Body of pancreas (tissue), 4 donors: ENCODE data around the gene SPATA2L. TPM values are rescaled to one million over a fixed set of nuclear protein-coding genes. Genes with fewer than 3 reads are reported as not detected.
A peak's percentile ranks its signal among the peaks of the same experiment; 100 is the strongest.

Source experiments
- ATAC-seq: fragments of 150-250 bp; one replicate; pipeline ENCODE4 v1.9.1; 2016
- DNase-seq, 4 donors: peaks; one replicate each; pipeline ENCODE4 v3.0.0-alpha.2; 2019
- H3K27ac ChIP-seq, 4 donors: fragments of 200-600 bp; sonication (generic); 1 replicate in 3 of 4; 2 replicates in 1 of 4; pipeline versions ENCODE4 v1.5.1 to v1.6.1; 2016 to 2019; ENCODE audit warnings: mild to moderate bottlenecking in 1 of 4, mixed read lengths in 1 of 4, moderate library complexity in 1 of 4
- H3K27me3 ChIP-seq, 2 donors: fragments of 200-600 bp; sonication (generic); one replicate each; pipeline ENCODE4 v1.6.0; 2016; ENCODE audit warnings: mild to moderate bottlenecking in 1 of 2
- H3K36me3 ChIP-seq, 2 donors: fragments of 200-600 bp; sonication (generic); replicated peaks in 1 of 2; 2 replicates each; pipeline ENCODE4 v1.5.1; 2016; ENCODE audit warnings: low read depth in 2 of 2; ENCODE audit not compliant: insufficient read depth in 1 of 2
- H3K4me1 ChIP-seq: fragments of 200-600 bp; sonication (generic); one replicate; pipeline ENCODE4 v1.6.0; 2016
- H3K4me3 ChIP-seq, 2 donors: fragments of 200-600 bp; sonication (generic); 1 replicate in 1 of 2; 2 replicates in 1 of 2; pipeline ENCODE4 v1.5.1; 2016 to 2019
- H3K9me3 ChIP-seq, 3 donors: fragments of 200-600 bp; sonication (generic); 1 replicate in 2 of 3; 2 replicates in 1 of 3; pipeline ENCODE4 v1.5.1; 2016
- CTCF ChIP-seq, 7 experiments: fragments of 450-650 bp in 4 of 7; fragments of 200-600 bp in 3 of 7; sonication (generic) in 3 of 7; IDR thresholded peaks; one replicate each; pipeline ENCODE4 v1.5.1; 2016 to 2019; ENCODE audit warnings: antibody characterized with exemption in 7 of 7
- POLR2A ChIP-seq, 3 donors: fragments of 450-650 bp; IDR thresholded peaks; one replicate each; pipeline ENCODE4 v1.6.1; 2016; ENCODE audit warnings: antibody characterized with exemption in 3 of 3, mild to moderate bottlenecking in 2 of 3
- WGBS, 2 donors: methylation state at CpG; one replicate each; pipeline ENCODE4 v1.1.5; 2017; 5-methylcytosine and 5-hydroxymethylcytosine counted together
- intact Hi-C: fragments of 100-400 bp; cut with DNase I; formaldehyde crosslinking; loops from one replicate; pipeline ENCODE4 v1.15.1; 2023
- total RNA-seq, 2 donors: library from RNA; depleted of rRNA; stranded (reverse); fragments of >200 nt; gene quantifications; one replicate each; pipeline ENCODE4 v1.1.0, GENCODE V29; 2016

Gene SPATA2L
- total RNA-seq = 10 to 100 TPM; 15.8 to 48.1 TPM

- Histone ChIP-seq H3K4me3 (peak within 1 kb of the TSS; percentile 38 to 53), H3K4me1 (peaks cover 35% of the 10 kb centered on the region), H3K27me3 (no peaks in the 10 kb centered on the region), H3K9me3 (no peaks in the 10 kb centered on the region), H3K36me3 (no peaks in the 10 kb centered on the region), H3K27ac (peak within 1 kb of the TSS; percentile 89 to 99 (median 96))
- intact Hi-C loops = no loop called here
- TF ChIP-seq POLR2A (IDR thresholded peaks at IDR 0.05) (peak; percentile 90 to 92 (median 90)), CTCF (IDR thresholded peaks at IDR 0.05) (peak in 4 of 7 experiments; percentile 13 to 34 (median 27))
- DNase-seq = peak; percentile 97 to 99 (median 98)
- WGBS, 2 donors = 0 to 1% methylated on average over 26 to 86 of the region's 97 CpGs
- ATAC-seq = peak; percentile 79
These were observed at the start of gene SPATA2L for GRCh38 chr16:89701425-89702406. Gene SPATA2L, minus strand, starts transcription at chr16:89701705. Its CDS starts 473 bp downstream, at chr16:89701232.

- no peak for ATAC-seq
- peak in 1 of 4 donors; percentile 42 for DNase-seq
- intact Hi-C loops = no loop called here
These were observed 48.1 kb upstream of the SPATA2L start for GRCh38 chr16:89749637-89750036.

GRCh38 chr16:89748921-89749320 lies 47.4 kb upstream of the SPATA2L start:
- Histone ChIP-seq H3K4me1 (no peaks in the 10 kb centered on the region), H3K27ac (no peak overlapping the region), H3K9me3 (no peaks in the 10 kb centered on the region), H3K4me3 (no peak overlapping the region), H3K36me3 (no peaks in the 10 kb centered on the region), H3K27me3 (no peaks in the 10 kb centered on the region)
- TF ChIP-seq POLR2A (IDR thresholded peaks at IDR 0.05) = no peak
- 87 to 95% methylated on average over 11 of the region's 11 CpGs for WGBS, 2 donors
- no peak for DNase-seq
- intact Hi-C loops = no loop called here
- no peak for ATAC-seq

More at GRCh38 chr16:89749637-89750036, 48.1 kb upstream of the SPATA2L start:
- Histone ChIP-seq H3K36me3 (no peaks in the 10 kb centered on the region), H3K4me1 (no peaks in the 10 kb centered on the region), H3K9me3 (no peaks in the 10 kb centered on the region), H3K27ac (no peak overlapping the region), H3K27me3 (no peaks in the 10 kb centered on the region), H3K4me3 (no peak overlapping the region)
- TF ChIP-seq CTCF (IDR thresholded peaks at IDR 0.05) = no peak
- no peak for TF ChIP-seq POLR2A (IDR thresholded peaks at IDR 0.05)
- 64 to 80% methylated on average over 9 to 10 of the region's 10 CpGs for WGBS, 2 donors

- no peak for TF ChIP-seq POLR2A (IDR thresholded peaks at IDR 0.05)
- no peak for TF ChIP-seq CTCF (IDR thresholded peaks at IDR 0.05)
- Histone ChIP-seq H3K27me3 (no peaks in the 10 kb centered on the region), H3K27ac (no peak overlapping the region), H3K4me1 (no peaks in the 10 kb centered on the region), H3K9me3 (no peaks in the 10 kb centered on the region), H3K36me3 (no peaks in the 10 kb centered on the region), H3K4me3 (no peak overlapping the region)
- intact Hi-C loops = no loop called here
- ATAC-seq (no peak), DNase-seq (no peak)
- WGBS, 2 donors = 94 to 97% methylated on average over 9 of the region's 9 CpGs
These were observed 46.6 kb upstream of the SPATA2L start for GRCh38 chr16:89748076-89748475.

GRCh38 chr16:89746043-89746442 lies 44.5 kb upstream of the SPATA2L start:
- 89 to 99% methylated on average over 10 to 15 of the region's 15 CpGs for WGBS, 2 donors
- ATAC-seq = no peak

More at GRCh38 chr16:89746043-89746442, 44.5 kb upstream of the SPATA2L start:
- no peak for DNase-seq
- H3K4me1 ChIP-seq = no peaks in the 10 kb centered on the region
- intact Hi-C loops = no loop called here
- TF ChIP-seq POLR2A (IDR thresholded peaks at IDR 0.05) (no peak), CTCF (IDR thresholded peaks at IDR 0.05) (no peak)
- H3K9me3 ChIP-seq = no peaks in the 10 kb centered on the region
- H3K36me3 ChIP-seq = no peaks in the 10 kb centered on the region
- no peak overlapping the region for H3K27ac ChIP-seq
- no peak overlapping the region for H3K4me3 ChIP-seq
- no peaks in the 10 kb centered on the region for H3K27me3 ChIP-seq
